T-helper 17 cell (primary cell): Measurements from ENCODE around the gene PGA5. TPM values are rescaled to one million over a fixed set of nuclear protein-coding genes. Genes with fewer than 3 reads are reported as not detected.
"Not testable (repeated sequence)": the region's sequence is repeated elsewhere in the genome, so short reads cannot be mapped to it uniquely, and the experiment has no call there.

Experiments
- ATAC-seq: fragments of 150-1000 bp; cut with Tn5 transposase; 2 replicates; pipeline ENCODE4 v1.10.0; 2021; ENCODE audit warnings: mild to moderate bottlenecking, moderate library complexity
- DNase-seq, 3 donors: peaks; one replicate each; pipeline versions ENCODE4 v3.0.0 to v3.0.0-alpha.2; 2020 to 2021
- H3K9me3 ChIP-seq: one replicate; pipeline ENCODE4 v1.7.0; 2013; ENCODE audit warnings: low read length, mild to moderate bottlenecking; ENCODE audit not compliant: control insufficient read depth, poor library complexity, severe bottlenecking
- H3K27ac Mint-ChIP-seq: one replicate; pipeline ENCODE4 v1.8.0; 2022; ENCODE audit warnings: mild to moderate bottlenecking, moderate library complexity, mixed read lengths
- H3K27me3 Mint-ChIP-seq: one replicate; pipeline ENCODE4 v1.8.0; 2022; ENCODE audit warnings: mixed read lengths
- H3K36me3 Mint-ChIP-seq: one replicate; pipeline ENCODE4 v1.8.0; 2022; ENCODE audit warnings: low read depth, mixed read lengths
- H3K4me1 Mint-ChIP-seq: one replicate; pipeline ENCODE4 v1.8.0; 2022; ENCODE audit warnings: mild to moderate bottlenecking, mixed read lengths
- H3K4me3 Mint-ChIP-seq: one replicate; pipeline ENCODE4 v1.8.0; 2022; ENCODE audit warnings: mild to moderate bottlenecking, moderate library complexity, mixed read lengths
- total RNA-seq, 4 donors: library from RNA in 2 of 4; stranded (reverse) in 2 of 4; gene quantifications; one replicate each; pipeline ENCODE4 v1.2.3 and lab custom pipeline; 2022 to 2026

Gene PGA5
- total RNA-seq, 2 donors from 2014 or later: not detected

- not testable (repeated sequence) for H3K4me1 Mint-ChIP-seq, H3K27ac Mint-ChIP-seq, H3K27me3 Mint-ChIP-seq, H3K36me3 Mint-ChIP-seq, H3K9me3 ChIP-seq, DNase-seq, H3K4me3 Mint-ChIP-seq, ATAC-seq
Measured at GRCh38 chr11:61210629-61211028, 30.3 kb upstream of the PGA5 start.

GRCh38 chr11:61211327-61211952 is 29.5 kb upstream of the PGA5 start:
- not testable (repeated sequence) for ATAC-seq, H3K27me3 Mint-ChIP-seq, H3K27ac Mint-ChIP-seq, H3K4me1 Mint-ChIP-seq, DNase-seq, H3K9me3 ChIP-seq, H3K4me3 Mint-ChIP-seq, H3K36me3 Mint-ChIP-seq

GRCh38 chr11:61212202-61212601 is 28.8 kb upstream of the PGA5 start:
- not testable (repeated sequence) for H3K4me3 Mint-ChIP-seq, H3K4me1 Mint-ChIP-seq, ATAC-seq, H3K36me3 Mint-ChIP-seq, DNase-seq, H3K27ac Mint-ChIP-seq, H3K9me3 ChIP-seq, H3K27me3 Mint-ChIP-seq

GRCh38 chr11:61213711-61214324 is 27.2 kb upstream of the PGA5 start:
- not testable (repeated sequence) for H3K4me1 Mint-ChIP-seq, H3K27me3 Mint-ChIP-seq, H3K9me3 ChIP-seq, DNase-seq, H3K27ac Mint-ChIP-seq, H3K36me3 Mint-ChIP-seq, ATAC-seq, H3K4me3 Mint-ChIP-seq

GRCh38 chr11:61218306-61218705 is 22.7 kb upstream of the PGA5 start:
- not testable (repeated sequence) for H3K9me3 ChIP-seq, H3K36me3 Mint-ChIP-seq, H3K27me3 Mint-ChIP-seq, DNase-seq, ATAC-seq, H3K4me1 Mint-ChIP-seq, H3K4me3 Mint-ChIP-seq, H3K27ac Mint-ChIP-seq

GRCh38 chr11:61219016-61219415 is 22.0 kb upstream of the PGA5 start:
- not testable (repeated sequence) for H3K4me1 Mint-ChIP-seq

GRCh38 chr11:61222047-61222446 is 18.9 kb upstream of the PGA5 start, which contains the start of gene PGA4:
TSS of gene PGA4 (plus strand) at chr11:61222347. CDS start at chr11:61222401, 54 bp downstream.
- not testable (repeated sequence) for H3K4me3 Mint-ChIP-seq, H3K36me3 Mint-ChIP-seq, H3K27ac Mint-ChIP-seq, ATAC-seq, H3K27me3 Mint-ChIP-seq, H3K9me3 ChIP-seq, DNase-seq, H3K4me1 Mint-ChIP-seq

More at GRCh38 chr11:61219016-61219415, 22.0 kb upstream of the PGA5 start:
- H3K36me3 Mint-ChIP-seq, H3K4me3 Mint-ChIP-seq, ATAC-seq, H3K9me3 ChIP-seq, DNase-seq, H3K27me3 Mint-ChIP-seq, H3K27ac Mint-ChIP-seq: not testable (repeated sequence)

- H3K27ac Mint-ChIP-seq, H3K36me3 Mint-ChIP-seq, DNase-seq, ATAC-seq, H3K9me3 ChIP-seq, H3K4me1 Mint-ChIP-seq, H3K27me3 Mint-ChIP-seq, H3K4me3 Mint-ChIP-seq: not testable (repeated sequence)
Measured at GRCh38 chr11:61222692-61223091, 18.3 kb upstream of the PGA5 start.

GRCh38 chr11:61226457-61227137 is 14.4 kb upstream of the PGA5 start:
- H3K9me3 ChIP-seq, H3K4me1 Mint-ChIP-seq, H3K4me3 Mint-ChIP-seq, H3K36me3 Mint-ChIP-seq, H3K27me3 Mint-ChIP-seq, H3K27ac Mint-ChIP-seq, ATAC-seq, DNase-seq: not testable (repeated sequence)

GRCh38 chr11:61229458-61229857 is 11.5 kb upstream of the PGA5 start:
- H3K4me1 Mint-ChIP-seq, DNase-seq, H3K27me3 Mint-ChIP-seq, ATAC-seq, H3K9me3 ChIP-seq, H3K36me3 Mint-ChIP-seq, H3K27ac Mint-ChIP-seq, H3K4me3 Mint-ChIP-seq: not testable (repeated sequence)

- not testable (repeated sequence) for H3K4me3 Mint-ChIP-seq, H3K9me3 ChIP-seq, DNase-seq, ATAC-seq, H3K27ac Mint-ChIP-seq, H3K36me3 Mint-ChIP-seq, H3K27me3 Mint-ChIP-seq, H3K4me1 Mint-ChIP-seq
Measured at GRCh38 chr11:61231033-61231432, 9.9 kb upstream of the PGA5 start.

- not testable (repeated sequence) for H3K4me1 Mint-ChIP-seq, H3K4me3 Mint-ChIP-seq, H3K27me3 Mint-ChIP-seq, H3K36me3 Mint-ChIP-seq, H3K9me3 ChIP-seq, H3K27ac Mint-ChIP-seq, ATAC-seq, DNase-seq
Measured at GRCh38 chr11:61231585-61231984, 9.4 kb upstream of the PGA5 start.

- not testable (repeated sequence) for H3K4me1 Mint-ChIP-seq, ATAC-seq, H3K9me3 ChIP-seq, H3K27ac Mint-ChIP-seq, H3K27me3 Mint-ChIP-seq, H3K36me3 Mint-ChIP-seq, H3K4me3 Mint-ChIP-seq, DNase-seq
Measured at GRCh38 chr11:61232548-61233145, 8.3 kb upstream of the PGA5 start.
